Tibial nerve (tissue), 4 donors: ENCODE results near the gene CD247.

Source experiments
- CTCF ChIP-seq, 5 experiments: fragments of 200-600 bp in 3 of 5; fragments of 450-650 bp in 2 of 5; sonication (generic) in 3 of 5; IDR thresholded peaks; one replicate each; pipeline ENCODE4 v1.5.1; 2016 to 2019; ENCODE audit warnings: antibody characterized with exemption in 5 of 5, mild to moderate bottlenecking in 3 of 5, moderate library complexity in 2 of 5
- EP300 ChIP-seq, 2 donors: sonication (generic); formaldehyde crosslinking; IDR thresholded peaks; one replicate each; pipeline ENCODE4 v1.6.1; 2017; ENCODE audit warnings: antibody characterized with exemption in 2 of 2, mild to moderate bottlenecking in 1 of 2
- POLR2A ChIP-seq, 2 donors: fragments of 450-650 bp; IDR thresholded peaks; one replicate each; pipeline ENCODE4 v1.6.1; 2017; ENCODE audit warnings: antibody characterized with exemption in 2 of 2, mild to moderate bottlenecking in 2 of 2, moderate library complexity in 2 of 2

GRCh38 chr1:167512046-167512654 is 6.2 kb downstream of the CD247 start:
- TF ChIP-seq CTCF (IDR thresholded peaks at IDR 0.05) (no peak), EP300 (IDR thresholded peaks at IDR 0.05) (no peak), POLR2A (IDR thresholded peaks at IDR 0.05) (no peak)
